Measurements from ENCODE around the gene TSPAN7.

DNA sequence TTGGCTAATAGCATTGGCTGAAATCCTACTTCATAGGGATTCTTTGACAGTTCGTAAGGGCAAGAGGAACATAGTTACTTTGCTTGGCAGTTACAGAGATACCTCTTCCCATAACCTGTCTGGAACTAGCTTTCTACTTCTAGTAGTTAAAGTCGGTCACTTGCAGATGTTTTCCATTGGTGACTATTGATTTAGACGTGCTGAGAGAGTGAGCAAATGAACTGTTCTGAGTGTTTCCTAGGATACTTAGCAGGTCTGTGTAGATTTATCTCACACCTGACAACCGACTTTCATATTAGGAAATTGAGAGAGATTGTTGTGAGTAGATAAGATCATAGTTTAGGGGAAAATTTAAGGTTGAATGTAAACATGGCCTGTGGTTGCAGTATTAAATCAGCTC lies 116.8 kb downstream of the TSPAN7 start:
- no peak for TF ChIP-seq POLR2A (IDR thresholded peaks at IDR 0.05)
- TF ChIP-seq, protein P1, sequence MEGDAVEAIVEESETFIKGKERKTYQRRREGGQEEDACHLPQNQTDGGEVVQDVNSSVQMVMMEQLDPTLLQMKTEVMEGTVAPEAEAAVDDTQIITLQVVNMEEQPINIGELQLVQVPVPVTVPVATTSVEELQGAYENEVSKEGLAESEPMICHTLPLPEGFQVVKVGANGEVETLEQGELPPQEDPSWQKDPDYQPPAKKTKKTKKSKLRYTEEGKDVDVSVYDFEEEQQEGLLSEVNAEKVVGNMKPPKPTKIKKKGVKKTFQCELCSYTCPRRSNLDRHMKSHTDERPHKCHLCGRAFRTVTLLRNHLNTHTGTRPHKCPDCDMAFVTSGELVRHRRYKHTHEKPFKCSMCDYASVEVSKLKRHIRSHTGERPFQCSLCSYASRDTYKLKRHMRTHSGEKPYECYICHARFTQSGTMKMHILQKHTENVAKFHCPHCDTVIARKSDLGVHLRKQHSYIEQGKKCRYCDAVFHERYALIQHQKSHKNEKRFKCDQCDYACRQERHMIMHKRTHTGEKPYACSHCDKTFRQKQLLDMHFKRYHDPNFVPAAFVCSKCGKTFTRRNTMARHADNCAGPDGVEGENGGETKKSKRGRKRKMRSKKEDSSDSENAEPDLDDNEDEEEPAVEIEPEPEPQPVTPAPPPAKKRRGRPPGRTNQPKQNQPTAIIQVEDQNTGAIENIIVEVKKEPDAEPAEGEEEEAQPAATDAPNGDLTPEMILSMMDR (IDR thresholded peaks at IDR 0.05): no peak

Data from right lobe of liver (tissue), 4 donors.